HepG2 (cell line): ENCODE measurements around the gene SCYGR6. TPM values are rescaled to one million over a fixed set of nuclear protein-coding genes. Genes with fewer than 3 reads are reported as not detected.

Source experiments
- BCL3 ChIP-seq: sonication (generic); formaldehyde crosslinking; IDR thresholded peaks from 2 replicates; pipeline ENCODE4 v1.5.1; 2020; ENCODE audit warnings: mild to moderate bottlenecking, missing genetic modification reagents, moderate library complexity
- CEBPG ChIP-seq: IDR thresholded peaks from 2 replicates; pipeline ENCODE4 v1.6.1; 2016
- CHD4 ChIP-seq: fragments of 200-600 bp; sonication (generic); IDR thresholded peaks from 2 replicates; pipeline ENCODE4 v1.7.0; 2017; ENCODE audit warnings: mild to moderate bottlenecking, low read length, borderline replicate concordance
- GMEB1 ChIP-seq: sonication (generic); formaldehyde crosslinking; IDR thresholded peaks from 2 replicates; pipeline ENCODE4 v1.5.1; 2020; ENCODE audit warnings: missing genetic modification reagents, mild to moderate bottlenecking, borderline replicate concordance
- PLSCR1 ChIP-seq: sonication (generic); formaldehyde crosslinking; IDR thresholded peaks from 2 replicates; pipeline ENCODE4 v1.5.0; 2020; ENCODE audit warnings: missing genetic modification reagents, mild to moderate bottlenecking, borderline replicate concordance
- RFXAP ChIP-seq: sonication (generic); formaldehyde crosslinking; IDR thresholded peaks from 2 replicates; pipeline ENCODE4 v1.4.0; 2020; ENCODE audit warnings: missing genetic modification reagents, borderline replicate concordance
- SNAPC5 ChIP-seq: sonication (generic); formaldehyde crosslinking; IDR thresholded peaks from 2 replicates; pipeline ENCODE4 v1.8.1; 2023; ENCODE audit warnings: mild to moderate bottlenecking, missing genetic modification reagents, borderline replicate concordance
- TERF1 ChIP-seq: sonication (generic); formaldehyde crosslinking; IDR thresholded peaks from 2 replicates; pipeline ENCODE4 v1.8.0; 2022; ENCODE audit warnings: mild to moderate bottlenecking, missing genetic modification reagents, moderate library complexity
- ZBTB40 ChIP-seq, 2 experiments: fragments of 450-650 bp in 1 of 2; sonication (generic) in 1 of 2; formaldehyde crosslinking in 1 of 2; IDR thresholded peaks; 2 replicates each; pipeline versions ENCODE4 v1.6.1 to v1.8.0; 2016 to 2022; ENCODE audit warnings: antibody characterized with exemption in 1 of 2, mild to moderate bottlenecking in 1 of 2, missing genetic modification reagents in 1 of 2
- ZBTB43 ChIP-seq: sonication (generic); formaldehyde crosslinking; conservative IDR thresholded peaks from 2 replicates; pipeline ENCODE4 v1.4.0; 2020; ENCODE audit warnings: missing genetic modification reagents
- ZMYM3 ChIP-seq: sonication (generic); formaldehyde crosslinking; IDR thresholded peaks from 2 replicates; pipeline ENCODE4 v1.5.1; 2020; ENCODE audit warnings: mild to moderate bottlenecking, missing genetic modification reagents
- ZNF572 ChIP-seq: sonication (generic); formaldehyde crosslinking; IDR thresholded peaks from 2 replicates; pipeline ENCODE4 v1.5.1; 2020; ENCODE audit warnings: mild to moderate bottlenecking, missing genetic modification reagents
- polyA plus RNA-seq, 8 experiments: library from polyadenylated mRNA; depleted of rRNA in 3 of 8; stranded (reverse) in 7 of 8; unstranded in 1 of 8; fragments of >200 nt; fragmentation: Illumina TruSeq in 4 of 8; extraction: Trizol in 4 of 8; gene quantifications; 2 replicates each; pipeline versions ENCODE4 v1.2.1 to v1.2.3, GENCODE V29; 2011 to 2016; ENCODE audit warnings: low read depth in 4 of 8, missing spikeins in 1 of 8, mixed read lengths in 1 of 8; ENCODE audit not compliant: insufficient read depth in 1 of 8
- total RNA-seq, 5 experiments: library from RNA; depleted of rRNA; stranded (reverse); fragments of >200 nt; fragmentation: Illumina TruSeq; extraction: Trizol; gene quantifications; 2 replicates each; pipeline ENCODE4 v1.2.3, GENCODE V29; 2016; ENCODE audit warnings: low read depth in 1 of 5

Gene SCYGR6
- total and polyA plus RNA-seq, 2 of the 13 experiments (the other 11 are each of a cell fraction or from before 2014, with no cell fraction given) = not detected

GRCh38 chr2:227772197-227772661, 47.7 kb upstream of the SCYGR6 start (continued):
- TF ChIP-seq ZBTB40 (IDR thresholded peaks at IDR 0.05) (no peak), ZBTB40 (CRISPR knock-in tag; IDR thresholded peaks at IDR 0.05) (peak; percentile 38; the same call in 1 of the 2 replicates), CHD4 (peak; percentile 34; the same call in 1 of the 2 replicates), SNAPC5 (CRISPR knock-in tag) (0 out of 2 replicates have a peak, but pooled peaks have one; percentile 48), PLSCR1 (CRISPR knock-in tag) (no peak), CEBPG (CRISPR knock-in tag) (peak; percentile 5; the same call in 1 of the 2 replicates), GMEB1 (CRISPR knock-in tag) (no peak), ZNF572 (no peak), RFXAP (no peak), TERF1 (CRISPR knock-in tag) (no peak), ZBTB43 (CRISPR knock-in tag) (peak; percentile 66), BCL3 (CRISPR knock-in tag) (0 out of 2 replicates have a peak, but pooled peaks have one; percentile 16), ZMYM3 (CRISPR knock-in tag) (peak; percentile 61)
